Right lobe of liver (tissue), 4 donors: ENCODE measurements around the gene RBFOX2.

Experiments
- POLR2A ChIP-seq: fragments of 450-650 bp; IDR thresholded peaks from one replicate; pipeline ENCODE4 v1.6.1; 2017; ENCODE audit warnings: antibody characterized with exemption, mild to moderate bottlenecking
- TF ChIP-seq, protein P1 (sequence below), 4 donors: fragments of 200-600 bp in 3 of 4; fragments of 450-650 bp in 1 of 4; IDR thresholded peaks; one replicate each; pipeline versions ENCODE4 v1.5.1 to v1.8.0; 2016 to 2022; ENCODE audit warnings: antibody characterized with exemption in 4 of 4, mild to moderate bottlenecking in 2 of 4
- donor health status: DM: no; HTN: no; CAD: no.
- donor health status: DM: no; HTN: no; CAD: no.
- donor health status: DM: no; HTN: yes; CAD: no.

DNA sequence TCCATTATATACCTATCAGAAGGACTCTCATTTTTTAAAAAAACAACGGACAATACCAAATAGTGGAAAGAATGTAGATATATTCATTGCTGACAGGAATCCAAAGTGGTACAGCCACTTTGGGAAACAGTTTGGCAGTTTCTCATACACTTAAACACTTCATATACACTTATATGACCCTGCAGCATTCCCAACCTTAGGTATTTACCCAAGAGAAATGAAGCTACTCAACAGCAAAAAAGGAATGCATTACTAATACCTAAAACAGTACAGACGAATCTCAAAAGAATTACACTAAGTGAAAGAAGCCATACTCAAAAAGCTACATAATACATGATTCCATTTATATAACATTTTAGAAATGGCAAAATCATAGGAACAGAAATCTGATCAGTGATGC is 51.5 kb downstream of the RBFOX2 start:
- TF ChIP-seq, protein P1, sequence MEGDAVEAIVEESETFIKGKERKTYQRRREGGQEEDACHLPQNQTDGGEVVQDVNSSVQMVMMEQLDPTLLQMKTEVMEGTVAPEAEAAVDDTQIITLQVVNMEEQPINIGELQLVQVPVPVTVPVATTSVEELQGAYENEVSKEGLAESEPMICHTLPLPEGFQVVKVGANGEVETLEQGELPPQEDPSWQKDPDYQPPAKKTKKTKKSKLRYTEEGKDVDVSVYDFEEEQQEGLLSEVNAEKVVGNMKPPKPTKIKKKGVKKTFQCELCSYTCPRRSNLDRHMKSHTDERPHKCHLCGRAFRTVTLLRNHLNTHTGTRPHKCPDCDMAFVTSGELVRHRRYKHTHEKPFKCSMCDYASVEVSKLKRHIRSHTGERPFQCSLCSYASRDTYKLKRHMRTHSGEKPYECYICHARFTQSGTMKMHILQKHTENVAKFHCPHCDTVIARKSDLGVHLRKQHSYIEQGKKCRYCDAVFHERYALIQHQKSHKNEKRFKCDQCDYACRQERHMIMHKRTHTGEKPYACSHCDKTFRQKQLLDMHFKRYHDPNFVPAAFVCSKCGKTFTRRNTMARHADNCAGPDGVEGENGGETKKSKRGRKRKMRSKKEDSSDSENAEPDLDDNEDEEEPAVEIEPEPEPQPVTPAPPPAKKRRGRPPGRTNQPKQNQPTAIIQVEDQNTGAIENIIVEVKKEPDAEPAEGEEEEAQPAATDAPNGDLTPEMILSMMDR (IDR thresholded peaks at IDR 0.05), result no peak
- TF ChIP-seq POLR2A, result no peak
